Activated T-cell treated with anti-CD3 and anti-CD28 coated beads, Interleukin-2, amount 50 U/mL, for 1 hour (primary cell): ENCODE data around the gene HYAL4.
"Not testable (repeated sequence)": the region's sequence is repeated elsewhere in the genome, so short reads cannot be mapped to it uniquely, and the experiment has no call there.

Experiments used
- DNase-seq: peaks from one replicate; pipeline ENCODE4 v3.0.0-alpha.2; 2020

The HYAL4 gene

DNA sequence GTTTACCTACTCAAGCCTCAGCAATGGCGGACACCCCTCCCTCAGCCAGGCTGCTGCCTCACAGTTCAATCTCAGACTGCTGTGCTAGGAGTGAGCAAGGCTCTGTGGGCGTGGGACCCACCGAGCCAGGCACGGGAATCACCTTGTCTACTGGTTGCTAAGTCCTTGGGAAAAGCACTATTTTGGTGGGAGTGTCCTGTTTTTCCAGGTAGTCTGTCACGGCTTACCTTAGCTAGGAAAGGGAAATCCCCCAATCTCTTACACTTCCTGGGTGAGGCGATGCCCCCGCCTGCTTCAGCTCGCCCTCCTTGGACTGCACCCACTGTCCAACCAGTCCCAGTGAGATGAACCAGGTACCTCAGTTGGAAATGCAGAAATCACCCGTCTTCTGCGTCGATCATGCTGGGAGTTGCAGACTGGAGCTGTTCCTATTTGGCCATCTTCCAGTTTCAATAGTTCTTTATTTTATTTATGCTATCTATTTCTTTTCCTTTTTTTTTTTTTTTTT lies at the start of gene HYAL4:
TSS of gene HYAL4 (plus strand) at position 458 of the 508 bp plus-strand sequence. CDS start 23,105 bp downstream, outside the sequence.
- no peak for DNase-seq

DNA sequence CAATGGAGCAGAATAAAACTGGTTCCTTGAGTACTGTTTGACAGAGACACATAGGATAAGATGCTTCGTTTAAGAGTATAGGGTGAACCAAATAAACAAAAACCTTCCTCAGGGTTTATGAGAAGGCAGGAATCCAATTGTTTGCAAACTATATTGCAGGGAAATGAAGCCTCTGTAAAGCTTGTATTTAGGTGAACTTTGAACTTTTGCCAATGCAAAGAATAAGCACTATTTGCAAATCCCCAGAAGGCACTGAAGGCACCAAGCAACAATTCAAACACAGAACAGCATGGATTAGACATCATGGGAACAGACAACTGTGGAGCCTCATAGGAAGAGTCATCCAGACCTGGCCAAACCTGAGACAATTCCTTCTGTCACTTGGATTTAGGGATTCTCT lies 49.1 kb upstream of the HYAL4 start:
- DNase-seq = no peak

DNA sequence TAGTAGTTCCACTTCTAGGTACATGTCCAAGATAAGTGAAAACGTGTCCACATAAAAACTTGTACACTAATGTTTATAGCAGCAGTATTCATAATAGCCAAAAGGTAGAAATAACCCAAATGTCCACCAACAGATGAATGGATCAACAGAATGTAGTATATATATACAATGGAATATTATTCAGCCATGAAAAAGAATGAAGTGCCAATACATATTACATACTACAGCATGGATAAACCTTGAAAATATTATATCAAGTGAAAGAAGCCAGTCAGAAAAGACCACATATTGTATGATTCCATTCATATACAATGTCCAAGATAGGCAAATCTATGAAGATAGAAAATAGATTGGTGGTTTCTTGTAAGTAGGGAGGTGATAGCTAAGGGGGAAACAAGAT lies 48.4 kb upstream of the HYAL4 start:
- no peak for DNase-seq

DNA sequence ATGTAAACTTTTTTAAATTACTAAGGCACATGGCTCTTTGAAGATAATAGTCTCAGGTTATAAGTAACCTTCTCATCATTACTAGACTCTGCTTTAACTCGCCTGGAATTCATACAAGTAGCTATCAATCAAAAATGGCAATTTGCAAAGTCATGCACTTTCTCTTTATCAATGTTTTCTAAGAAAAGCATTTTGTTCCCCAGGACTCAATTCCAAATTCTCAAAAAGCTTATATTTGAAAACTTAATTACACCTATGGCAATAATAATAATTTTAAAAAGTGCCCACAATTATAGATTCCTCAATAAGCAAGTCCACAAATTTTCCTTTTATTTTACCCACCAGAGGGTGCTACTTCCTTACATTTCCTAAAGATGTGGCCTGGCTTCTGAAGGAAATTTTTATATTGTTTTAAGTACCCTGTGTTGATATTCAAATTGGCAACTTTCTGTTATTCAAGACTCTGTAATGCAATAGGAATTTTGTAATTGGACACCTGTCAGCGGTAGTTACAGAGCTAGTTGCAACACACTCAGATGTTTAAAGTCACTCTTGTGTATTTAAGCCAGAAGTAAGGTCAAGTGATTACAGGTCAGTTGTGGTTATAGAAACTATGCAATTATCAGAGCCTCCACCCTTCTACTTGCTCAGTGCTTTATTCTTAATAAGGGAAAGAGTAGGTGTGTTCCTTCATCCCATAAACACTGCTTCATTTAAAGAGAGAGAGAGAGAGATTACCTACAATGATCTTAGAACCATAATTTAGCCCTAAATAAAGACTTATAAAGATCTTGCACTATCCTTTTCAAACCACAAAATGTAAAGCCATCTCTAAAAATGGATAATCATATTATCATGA lies 47.1 kb upstream of the HYAL4 start:
- DNase-seq = no peak

DNA sequence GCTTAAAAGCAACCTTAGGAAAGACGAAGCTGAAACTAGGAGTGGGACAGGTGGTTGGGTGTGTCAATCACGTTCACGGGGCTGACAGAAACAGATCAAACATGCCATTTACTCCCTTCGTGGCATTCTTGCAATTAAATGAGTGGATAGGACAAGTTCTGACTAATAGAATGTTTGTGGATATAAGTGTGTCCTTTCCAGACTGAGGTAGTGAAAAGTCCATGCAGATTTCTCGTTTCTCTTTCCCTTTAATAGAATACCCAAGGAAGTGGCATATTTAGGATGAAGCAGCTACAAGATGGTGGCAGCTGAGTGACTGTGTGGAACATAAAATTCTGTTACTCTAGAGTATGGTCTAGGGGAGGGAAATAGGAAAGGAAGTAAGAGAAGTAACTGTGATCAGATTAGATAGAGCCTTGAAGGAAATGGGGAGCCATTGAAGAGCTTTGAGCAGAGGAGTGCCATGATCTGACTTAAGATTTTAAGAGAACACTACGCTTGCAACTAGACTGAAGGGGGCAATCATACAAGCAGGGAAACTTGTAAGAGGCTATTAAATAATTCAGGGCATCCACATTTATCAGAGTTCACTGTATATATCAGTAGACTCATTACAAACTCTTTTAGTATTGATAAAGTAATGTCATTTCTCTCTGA lies 46.3 kb upstream of the HYAL4 start:
- no peak for DNase-seq

GRCh38 chr7:123802249-123802648 lies 42.7 kb upstream of the HYAL4 start:
- no peak for DNase-seq

- DNase-seq = no peak
Measured at GRCh38 chr7:123805287-123805686, 39.7 kb upstream of the HYAL4 start.

DNA sequence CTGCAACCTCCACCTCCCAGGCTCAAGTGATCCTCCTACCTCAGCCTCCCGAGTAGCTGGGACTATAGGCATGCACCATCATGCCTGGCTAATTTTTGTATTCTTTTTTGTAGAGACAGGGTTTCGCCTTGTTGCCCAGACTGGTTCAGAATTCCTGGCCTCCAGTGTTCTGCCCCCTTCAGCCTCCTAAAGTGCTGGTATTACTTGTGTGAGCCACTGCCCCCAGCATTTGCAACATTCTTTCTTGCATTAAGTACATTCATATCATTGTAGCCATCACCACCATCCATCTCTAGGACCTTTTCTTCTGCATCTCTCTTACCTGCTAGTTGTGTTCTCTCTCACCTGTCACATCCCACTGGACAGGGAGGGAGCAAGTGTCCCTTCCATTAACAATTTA lies 35.5 kb upstream of the HYAL4 start:
- DNase-seq = no peak

GRCh38 chr7:123811056-123811455 lies 33.9 kb upstream of the HYAL4 start:
- no peak for DNase-seq

- no peak for DNase-seq
Measured at GRCh38 chr7:123816916-123817315, 28.1 kb upstream of the HYAL4 start.

GRCh38 chr7:123819001-123819400 lies 26.0 kb upstream of the HYAL4 start:
- no peak for DNase-seq

- not testable (repeated sequence) for DNase-seq
Measured at GRCh38 chr7:123819795-123820194, 25.2 kb upstream of the HYAL4 start.

DNA sequence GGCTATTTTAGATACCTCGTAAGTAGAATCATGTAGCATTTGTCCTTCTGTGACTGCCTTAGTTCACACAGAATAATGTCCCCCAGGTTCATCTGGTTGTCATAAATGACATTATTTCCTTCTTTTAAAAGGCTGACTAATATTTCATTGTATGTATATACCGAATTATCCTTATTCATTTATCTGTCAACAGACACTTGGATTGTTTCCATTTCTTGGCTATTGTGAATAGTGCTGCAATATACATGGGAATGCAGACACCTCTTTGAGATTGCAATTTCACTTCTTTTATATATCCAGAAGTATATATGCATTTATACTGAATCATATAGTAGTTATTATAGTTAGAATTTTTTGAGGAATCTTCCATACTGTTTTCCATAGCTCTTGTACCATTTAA lies 24.1 kb upstream of the HYAL4 start:
- DNase-seq = no peak

GRCh38 chr7:123821320-123821719 lies 23.6 kb upstream of the HYAL4 start:
- no peak for DNase-seq

- DNase-seq = no peak
Measured at GRCh38 chr7:123823898-123824753, 20.8 kb upstream of the HYAL4 start.

DNA sequence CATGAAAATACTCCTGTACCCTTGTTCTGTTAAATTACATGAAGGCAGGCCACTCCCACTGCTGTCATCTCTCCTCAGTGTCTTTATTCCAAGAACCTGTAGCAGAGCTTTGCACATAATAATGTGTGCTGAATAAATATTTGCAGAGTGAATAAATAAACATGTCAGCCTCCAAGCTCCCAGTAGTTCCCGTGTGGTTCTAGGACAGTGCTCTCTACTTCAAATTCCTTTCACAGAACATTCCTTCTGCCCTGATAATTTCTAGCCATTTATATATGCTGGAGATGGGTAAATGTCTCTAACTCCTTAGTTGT lies 20.3 kb upstream of the HYAL4 start:
- no peak for DNase-seq

DNA sequence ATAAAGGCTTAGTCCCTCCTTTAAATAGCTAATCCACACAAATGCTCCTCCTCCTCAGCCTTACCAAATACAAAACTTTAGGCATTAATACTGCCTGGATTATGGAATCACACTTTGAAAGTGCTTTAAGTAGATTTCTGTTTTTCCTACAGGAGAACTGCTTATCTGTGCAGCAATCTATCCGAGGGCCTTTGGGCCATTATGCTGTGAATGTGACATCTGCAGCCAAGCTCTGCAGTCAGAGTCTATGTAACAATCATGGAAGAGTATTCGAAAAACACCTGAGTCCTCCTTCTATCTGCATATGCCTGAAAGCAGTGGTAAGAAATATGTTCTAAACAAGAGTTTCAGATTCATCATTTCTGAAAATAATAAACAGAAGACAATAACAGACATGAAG lies 16.2 kb upstream of the HYAL4 start:
- DNase-seq = no peak

DNA sequence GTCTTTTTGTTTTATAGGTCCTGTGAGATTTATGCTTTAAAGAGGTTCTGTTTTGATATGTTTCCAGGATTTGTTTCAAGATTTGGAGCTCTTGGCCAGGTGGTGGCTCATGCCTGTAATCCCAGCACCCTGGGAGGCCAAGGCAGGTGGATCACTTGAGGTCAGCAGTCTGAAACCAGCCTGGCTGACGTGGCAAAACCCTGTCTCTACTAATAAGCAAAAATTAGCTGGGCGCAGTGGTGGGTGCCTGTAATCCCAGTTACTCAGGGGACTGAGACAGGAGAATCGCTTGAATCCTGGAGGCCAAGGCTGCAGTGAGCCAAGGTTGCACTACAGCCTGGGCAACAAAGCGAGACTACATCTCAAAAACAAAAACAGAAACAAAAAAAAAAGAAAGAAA lies 8.3 kb upstream of the HYAL4 start:
- no peak for DNase-seq

- not testable (repeated sequence) for DNase-seq
Measured at GRCh38 chr7:123839106-123839505, 5.9 kb upstream of the HYAL4 start.

- DNase-seq = not testable (repeated sequence)
Measured at GRCh38 chr7:123844142-123844541, 827 bp upstream of the HYAL4 start.

DNA sequence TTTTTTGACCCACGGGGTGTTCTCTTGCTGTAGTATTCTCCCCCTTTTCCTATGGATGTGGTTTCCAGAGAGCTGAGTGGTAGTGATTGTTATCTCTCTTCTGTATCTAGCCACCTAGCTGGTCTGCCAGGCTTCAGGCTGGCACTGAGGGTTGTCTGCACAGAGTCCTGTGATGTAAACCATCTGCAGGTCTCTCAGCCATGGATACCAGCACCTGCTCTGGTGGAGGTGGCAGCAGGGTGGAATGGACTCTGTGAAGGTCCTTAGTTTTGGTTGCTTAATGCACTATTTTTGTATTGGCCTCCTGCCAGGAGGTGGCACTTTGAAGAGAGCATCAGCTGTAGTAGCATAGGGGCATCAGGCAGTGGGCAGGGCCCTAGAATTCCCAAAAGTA lies 851 bp downstream of the HYAL4 start:
- no peak for DNase-seq

- no peak for DNase-seq
Measured at GRCh38 chr7:123846217-123846891, 1.4 kb downstream of the HYAL4 start.

DNA sequence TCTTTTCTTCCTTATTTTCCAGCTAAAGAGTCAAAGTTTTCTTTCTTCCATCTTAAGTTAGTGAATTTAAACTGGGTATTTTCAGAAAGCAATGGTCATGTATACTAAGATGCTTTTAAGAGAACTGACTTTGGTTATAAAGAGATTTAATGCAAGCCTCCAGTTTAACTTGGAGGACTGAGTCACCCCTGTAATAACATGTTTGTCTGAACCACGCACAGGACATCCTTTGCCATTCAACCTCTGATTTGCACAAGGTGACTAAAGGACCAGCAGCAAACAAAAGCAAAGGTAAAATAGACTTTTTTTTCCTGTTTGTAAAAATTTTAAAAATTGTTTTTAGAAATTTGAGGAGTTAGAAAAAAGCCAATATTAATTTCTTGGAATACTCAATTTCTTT lies 2.9 kb downstream of the HYAL4 start:
- no peak for DNase-seq
